DMS 273 (cell line): ENCODE results near the gene CACNA1S.

Source experiments
- DNase-seq: peaks from one replicate; lab custom pipeline; 2025; ENCODE audit not compliant: unreplicated experiment; lab: John Stamatoyannopoulos, UW

Gene CACNA1S

GRCh38 chr1:200990114-200990513 is 122.1 kb downstream of the CACNA1S start:
- DNase-seq, result no peak
